Cerebellar cortex (tissue), 1 donor: Measurements from ENCODE around the gene DOCK9.
"Not testable (repeated sequence)": the region's sequence is repeated elsewhere in the genome, so short reads cannot be mapped to it uniquely, and the experiment has no call there.

Experiments
- DNase-seq: peaks from one replicate; pipeline ENCODE4 v3.0.0-alpha.2; 2015; ENCODE audit warnings: low spot score

Gene DOCK9

GRCh38 chr13:98775386-98775785 lies 202.5 kb downstream of the DOCK9 start:
- no peak for DNase-seq

DNA sequence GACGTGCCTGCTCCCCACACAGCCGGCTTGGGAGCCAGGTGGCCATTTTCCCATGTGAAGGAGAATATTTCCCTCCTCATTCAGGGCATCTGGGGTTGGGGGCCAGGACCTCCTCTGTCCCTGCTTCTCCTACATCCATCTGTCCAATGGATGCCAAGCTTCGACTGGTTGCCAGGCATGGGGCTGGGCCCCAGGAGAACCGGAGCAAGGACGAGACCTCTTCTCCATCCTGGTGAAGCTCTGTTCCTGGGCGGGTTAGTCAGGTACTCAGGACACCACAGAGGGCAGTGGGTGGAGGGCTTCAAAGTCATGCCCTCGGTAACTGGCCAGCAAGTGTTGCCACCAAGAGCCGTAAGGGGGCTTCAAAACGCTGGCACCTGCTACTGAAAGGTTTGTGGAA lies 203.1 kb downstream of the DOCK9 start:
- DNase-seq = no peak

GRCh38 chr13:98773921-98774320 lies 203.9 kb downstream of the DOCK9 start:
- no peak for DNase-seq

GRCh38 chr13:98772794-98773452 lies 204.9 kb downstream of the DOCK9 start:
- no peak for DNase-seq

DNA sequence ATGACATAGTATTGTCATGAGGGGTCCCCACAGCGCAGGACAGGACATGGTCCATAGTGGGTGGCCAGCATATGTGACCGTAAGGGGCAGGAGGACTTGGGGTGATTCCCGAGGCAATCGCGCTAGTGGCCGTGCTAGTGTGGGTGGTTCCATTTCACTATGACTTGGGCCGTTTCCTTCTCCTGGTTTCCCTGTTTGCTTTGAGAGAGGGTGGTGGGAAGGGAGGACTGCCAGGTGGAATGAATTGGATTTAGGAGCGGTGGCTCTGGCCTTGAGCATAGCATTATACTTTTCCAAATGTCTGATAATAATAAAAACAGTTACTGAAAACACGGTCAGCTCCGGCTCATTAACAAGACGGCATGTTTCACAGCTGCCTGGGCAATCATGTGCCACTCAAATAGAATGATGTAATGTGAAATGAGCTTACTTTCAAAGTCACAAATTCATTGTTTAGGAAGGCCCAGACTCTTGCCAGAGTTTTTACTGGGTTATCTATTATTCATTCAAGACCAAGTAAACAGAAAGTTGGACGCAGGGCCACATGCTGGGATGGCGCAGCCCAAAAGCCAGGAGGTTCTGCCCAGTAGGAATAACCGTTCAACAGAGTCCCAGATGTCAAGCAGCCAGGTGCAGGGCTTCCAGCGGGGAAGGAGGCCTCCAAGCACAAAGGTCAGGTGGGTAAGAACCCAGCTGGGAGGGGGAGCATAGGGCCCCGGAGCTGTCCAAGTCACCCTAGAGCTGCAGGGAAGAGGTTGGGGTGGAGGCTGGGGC lies 205.8 kb downstream of the DOCK9 start:
- DNase-seq = no peak

- DNase-seq = no peak
Measured at GRCh38 chr13:98769736-98770135, 208.1 kb downstream of the DOCK9 start.

DNA sequence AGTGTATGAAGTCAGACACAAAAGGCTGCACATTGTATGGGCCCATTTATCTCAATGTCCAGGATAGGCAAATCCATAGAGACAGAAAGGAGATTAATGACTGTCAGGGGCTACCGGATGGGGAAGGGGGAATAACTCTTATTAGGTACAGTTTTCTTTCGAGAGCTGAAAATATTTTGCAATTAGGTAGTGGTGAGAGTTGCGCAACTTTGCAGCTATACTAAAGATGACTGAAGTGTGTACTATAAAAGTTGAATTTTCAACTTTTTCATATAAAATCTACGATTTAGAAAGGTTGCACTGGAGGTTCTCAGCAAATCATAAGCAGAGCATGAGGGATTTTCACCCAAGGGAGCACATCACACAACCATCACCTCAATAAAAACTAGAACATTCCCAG lies 209.3 kb downstream of the DOCK9 start:
- DNase-seq = no peak

DNA sequence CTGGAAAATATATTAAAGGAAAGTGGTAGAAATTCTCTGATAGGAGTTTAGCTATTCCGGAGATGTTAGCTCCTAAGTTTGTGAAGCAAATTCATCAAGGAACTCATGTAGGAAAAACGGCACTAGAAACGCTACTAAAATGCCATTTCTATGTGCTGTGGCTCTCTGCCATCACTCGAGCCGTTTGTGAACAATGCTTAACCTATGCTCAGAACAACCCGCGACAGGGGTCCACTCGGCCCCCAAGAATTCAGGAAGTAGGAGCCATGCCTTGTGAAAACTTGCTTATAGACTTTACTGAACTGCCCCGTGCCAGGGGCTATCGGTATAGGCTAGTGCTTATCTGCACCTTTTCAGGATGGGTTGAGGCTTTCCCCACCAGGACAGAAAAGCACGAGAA lies 211.2 kb downstream of the DOCK9 start:
- no peak for DNase-seq

DNA sequence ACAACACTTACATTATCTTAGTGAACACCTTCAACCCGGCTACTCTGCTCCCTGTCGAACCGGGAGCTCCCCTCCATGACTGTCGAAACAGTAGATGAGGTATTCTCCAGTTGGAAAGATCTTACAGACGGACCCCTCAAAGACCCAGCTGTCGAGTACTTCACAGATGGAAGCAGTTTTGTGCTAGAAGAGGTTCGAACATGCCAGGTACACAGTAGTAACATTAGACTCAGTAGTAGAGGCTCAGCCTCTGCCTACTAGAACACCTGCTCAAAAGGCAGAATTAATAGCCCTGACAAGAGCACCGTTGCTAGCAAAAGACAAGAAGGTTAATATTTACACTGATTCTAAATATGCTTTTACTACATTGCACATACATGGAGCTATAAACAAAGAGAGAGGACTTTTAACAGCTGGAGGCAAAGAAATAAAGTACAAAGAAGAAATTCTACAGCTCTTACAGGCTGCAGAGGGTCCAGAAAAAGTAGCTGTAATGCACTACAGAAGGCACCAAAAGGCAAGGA lies 211.8 kb downstream of the DOCK9 start:
- no peak for DNase-seq

DNA sequence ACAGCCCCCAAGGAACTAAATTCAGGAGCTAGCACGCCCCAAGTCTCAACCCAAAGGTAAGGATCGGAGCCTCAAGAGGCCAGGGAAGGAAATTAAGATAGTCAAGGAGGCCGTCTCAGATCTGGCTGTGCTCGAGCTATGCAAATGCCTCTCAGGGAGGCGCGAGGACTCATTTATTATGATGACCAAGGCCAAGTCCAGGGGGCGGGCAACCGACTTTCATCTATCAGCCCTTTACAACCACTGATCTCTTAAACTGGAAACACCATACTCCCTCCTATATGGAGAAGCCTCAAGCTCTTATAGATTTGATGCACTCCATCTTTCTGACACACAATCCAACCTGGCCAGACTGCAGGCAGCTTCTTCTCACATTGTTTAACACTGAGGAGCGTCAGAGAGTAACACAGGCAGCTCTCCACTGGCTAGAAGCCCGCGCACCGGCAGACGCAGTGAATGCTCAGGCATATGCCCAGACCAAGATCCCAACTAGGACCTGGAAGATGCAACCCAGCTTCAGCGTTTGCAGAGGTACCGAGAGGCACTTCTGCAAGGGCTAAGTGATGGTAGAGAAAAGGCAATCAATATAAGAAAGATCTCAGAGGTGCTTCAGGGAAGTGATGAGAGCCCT lies 215.8 kb downstream of the DOCK9 start:
- no peak for DNase-seq

GRCh38 chr13:98761126-98761985 lies 216.5 kb downstream of the DOCK9 start:
- no peak for DNase-seq

DNA sequence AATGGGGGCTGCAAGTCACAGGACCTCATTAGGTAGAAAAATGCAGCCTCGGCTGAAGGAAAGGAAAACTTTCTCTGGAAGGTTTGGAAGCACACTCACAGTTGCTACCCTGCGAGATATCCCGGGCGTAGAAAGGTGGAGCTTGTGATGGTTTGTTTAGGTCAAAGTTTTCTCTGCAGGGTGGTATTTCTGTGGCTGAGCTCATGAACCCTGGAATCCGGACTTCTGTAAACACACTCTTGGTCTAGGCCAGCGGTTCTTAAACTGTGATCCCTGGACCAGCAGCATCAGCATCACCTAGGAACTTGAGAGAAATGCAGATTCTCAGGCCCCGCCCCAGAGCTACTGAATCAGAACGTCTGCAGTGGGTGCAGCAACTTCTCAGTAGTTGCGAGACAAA lies 222.1 kb downstream of the DOCK9 start:
- no peak for DNase-seq

- DNase-seq = no peak
Measured at GRCh38 chr13:98755116-98755515, 222.7 kb downstream of the DOCK9 start.

- not testable (repeated sequence) for DNase-seq
Measured at GRCh38 chr13:98754468-98754867, 223.4 kb downstream of the DOCK9 start.

- DNase-seq = no peak
Measured at GRCh38 chr13:98752467-98753290, 225.2 kb downstream of the DOCK9 start, which contains the start of gene SLC15A1. TSS of gene SLC15A1 (minus strand) at chr13:98752672. CDS start at chr13:98752598, 74 bp downstream.

- no peak for DNase-seq
Measured at GRCh38 chr13:98751861-98752466, 225.9 kb downstream of the DOCK9 start.

- DNase-seq = no peak
Measured at GRCh38 chr13:98751367-98751782, 226.5 kb downstream of the DOCK9 start.

GRCh38 chr13:98749501-98749900 lies 228.4 kb downstream of the DOCK9 start:
- no peak for DNase-seq

- no peak for DNase-seq
Measured at GRCh38 chr13:98746968-98747367, 230.9 kb downstream of the DOCK9 start.
